HG03378 (cell line): ENCODE data around the gene LRRC8A.
"Not testable (repeated sequence)": the region's sequence is repeated elsewhere in the genome, so short reads cannot be mapped to it uniquely, and the experiment has no call there.

Source experiments
- ATAC-seq: cut with Tn5 transposase; IDR thresholded peaks from one replicate; pipeline ENCODE4 v1.9.1; 2021; ENCODE audit warnings: mild to moderate bottlenecking, moderate library complexity; ENCODE audit not compliant: unreplicated experiment

LRRC8A gene

DNA sequence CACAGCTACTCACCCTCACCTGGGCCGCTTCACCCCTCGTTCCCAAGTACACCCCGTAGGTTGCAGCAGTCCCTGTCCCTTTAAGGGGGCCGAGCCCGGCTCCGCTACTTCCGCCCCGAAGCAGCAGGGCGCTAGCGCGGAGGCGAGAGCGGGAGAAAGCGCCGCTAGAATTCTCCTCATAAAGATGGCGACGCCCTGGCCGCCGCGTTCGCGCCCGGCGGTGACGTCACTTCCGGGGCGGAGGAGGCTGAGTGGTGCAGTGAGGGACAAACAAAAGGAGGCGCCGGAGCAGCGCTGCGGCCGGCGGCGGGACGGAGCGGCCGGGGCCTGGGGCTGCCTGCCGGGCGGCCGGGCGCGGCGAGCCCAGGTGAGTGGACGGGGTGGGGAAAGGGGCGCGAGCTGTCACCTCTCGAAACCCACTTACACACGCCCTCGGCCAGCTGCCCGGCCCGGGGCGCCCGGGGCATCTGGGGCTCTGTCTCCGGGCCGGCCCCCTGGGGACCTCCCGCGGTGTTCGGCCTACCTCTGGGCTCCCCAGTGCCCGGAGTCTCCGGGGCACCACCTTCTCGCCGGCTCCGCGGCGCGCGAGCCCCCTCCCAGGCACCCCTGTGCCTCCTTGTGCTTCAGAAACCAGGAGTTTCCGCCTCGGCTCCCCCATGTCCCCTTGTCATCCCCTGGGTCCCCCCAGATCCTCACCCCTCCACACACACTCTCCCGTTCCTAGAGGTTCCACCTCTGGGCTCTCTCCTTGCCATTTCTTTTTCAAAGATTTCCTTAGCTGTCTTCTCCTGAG lies at the start of gene LRRC8A, which contains the start of gene KYAT1:
TSS of gene LRRC8A (plus strand) at position 250 of the 793 bp plus-strand sequence. CDS start 25,032 bp downstream, outside the sequence.
TSS of gene KYAT1 (minus strand) at position 67 of the 793 bp plus-strand sequence. CDS start 36,545 bp downstream, outside the sequence.
- ATAC-seq: peak; percentile 80

GRCh38 chr9:128833696-128834095 lies 48.2 kb upstream of the LRRC8A start:
- ATAC-seq: no peak

DNA sequence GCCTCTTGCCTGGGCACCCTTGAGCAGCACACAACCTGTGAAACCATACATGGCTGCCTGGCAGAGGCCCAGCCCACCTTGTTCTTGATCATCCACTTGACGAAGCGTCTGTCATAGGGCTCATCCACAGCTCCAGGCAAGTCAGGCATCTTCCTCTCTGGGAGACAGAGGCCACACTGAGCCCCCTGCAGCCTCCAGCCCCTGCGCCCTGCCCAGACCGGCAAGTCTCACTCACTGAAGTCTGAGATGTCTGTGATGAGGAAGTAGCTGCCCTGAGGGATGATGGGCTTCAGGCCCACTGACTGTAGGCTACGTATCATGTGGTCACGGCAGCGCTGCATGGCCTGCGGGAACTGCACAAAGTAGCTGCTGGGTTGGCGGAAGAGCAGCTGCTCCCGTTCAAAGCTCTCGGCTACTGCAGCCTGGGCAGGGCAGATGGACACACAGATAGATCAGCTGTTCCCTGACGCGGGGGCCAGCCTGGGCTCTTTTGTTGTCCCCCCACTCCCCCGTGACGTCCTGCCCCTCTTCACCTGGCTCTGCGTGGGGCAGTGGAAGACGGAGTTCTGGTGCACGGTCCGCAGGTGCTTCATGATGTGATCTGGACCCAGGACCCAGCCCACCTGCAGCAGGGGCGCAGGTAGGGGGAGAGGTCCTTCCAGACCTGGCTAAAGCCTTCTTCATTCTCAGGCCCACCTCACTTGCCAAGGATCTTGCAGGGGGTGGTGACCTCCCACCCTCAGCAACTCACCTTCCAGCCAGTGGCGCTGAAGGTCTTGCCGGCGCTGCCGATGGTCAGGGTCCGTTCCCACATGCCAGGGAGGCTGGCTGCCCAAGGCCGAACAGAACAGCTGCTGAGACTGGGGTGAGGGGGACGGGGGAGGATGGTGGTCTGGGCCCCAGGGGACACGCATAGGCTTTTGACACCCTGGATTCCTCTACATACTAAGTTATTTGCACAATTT lies 46.4 kb upstream of the LRRC8A start:
- no peak for ATAC-seq

DNA sequence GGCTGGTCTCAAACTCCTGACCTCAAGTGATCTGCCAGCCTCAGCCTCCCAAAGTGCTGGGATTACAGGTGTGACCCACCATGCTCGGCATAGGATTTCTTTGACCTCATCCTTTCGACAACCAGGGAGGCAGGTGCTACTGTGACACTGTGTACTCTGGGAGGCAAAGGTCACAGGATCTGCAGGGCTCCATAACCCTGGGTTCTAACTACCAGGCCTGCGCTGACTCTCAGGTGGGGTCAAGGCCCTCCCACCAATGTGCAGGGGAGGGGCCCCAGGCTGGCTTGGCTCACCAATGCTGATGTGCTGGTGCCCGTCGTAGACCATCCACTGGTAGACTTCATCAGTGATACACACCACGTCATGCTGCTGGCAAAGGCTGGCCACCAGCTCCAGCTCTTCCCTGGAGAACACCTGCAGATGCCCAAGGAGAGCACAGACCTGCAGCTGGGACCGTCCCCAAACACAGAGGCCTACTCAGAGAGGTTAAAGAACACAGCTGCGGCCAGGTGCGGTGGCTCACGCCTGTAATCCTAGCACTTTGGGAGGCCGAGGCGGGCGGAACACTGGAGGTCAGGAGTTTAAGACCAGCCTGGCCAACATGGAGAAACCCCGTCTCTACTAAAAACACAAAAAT lies 45.3 kb upstream of the LRRC8A start:
- ATAC-seq: no peak

- ATAC-seq: no peak
Observed at GRCh38 chr9:128838338-128838737, 43.6 kb upstream of the LRRC8A start.

- no peak for ATAC-seq
Observed at GRCh38 chr9:128840524-128840923, 41.4 kb upstream of the LRRC8A start.

- ATAC-seq: no peak
Observed at GRCh38 chr9:128841694-128842492, 40.0 kb upstream of the LRRC8A start.

GRCh38 chr9:128843171-128843570 lies 38.8 kb upstream of the LRRC8A start:
- not testable (repeated sequence) for ATAC-seq

DNA sequence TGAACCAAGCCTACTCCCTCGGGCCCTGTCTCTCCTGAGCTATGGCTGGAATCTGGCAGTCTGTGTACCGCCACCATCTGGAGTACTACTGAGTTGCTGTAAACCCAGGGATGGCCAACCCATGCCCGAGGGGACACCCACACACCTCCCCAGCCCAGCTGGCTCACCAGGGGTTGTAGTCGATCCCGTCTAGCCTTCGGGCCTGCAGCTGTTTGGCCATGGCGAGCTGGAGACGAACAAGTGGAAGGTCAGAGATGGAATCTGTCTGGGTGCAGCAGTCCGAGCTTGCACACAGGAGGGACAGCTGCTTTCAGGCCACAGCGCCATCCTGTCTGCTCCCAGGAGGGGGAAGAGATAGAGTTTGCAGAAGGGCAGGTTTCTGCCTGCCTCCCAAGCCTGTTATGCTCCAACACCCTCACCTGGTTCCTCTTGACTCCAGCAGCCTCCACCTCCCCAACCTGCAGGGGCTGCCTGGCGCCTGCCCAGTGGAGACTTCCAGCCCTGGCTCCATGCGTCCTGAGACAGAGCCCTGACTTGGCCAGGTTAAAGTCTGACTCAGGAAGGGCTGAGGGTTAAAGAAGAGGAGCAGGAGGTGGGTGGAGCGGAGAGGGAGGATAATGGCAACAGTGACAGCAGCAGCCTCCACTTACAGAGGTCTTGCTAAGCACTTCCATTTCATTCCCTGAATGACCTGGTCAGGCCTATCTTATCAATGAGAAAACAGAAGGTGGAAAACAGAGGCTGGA lies 36.6 kb upstream of the LRRC8A start:
- no peak for ATAC-seq

DNA sequence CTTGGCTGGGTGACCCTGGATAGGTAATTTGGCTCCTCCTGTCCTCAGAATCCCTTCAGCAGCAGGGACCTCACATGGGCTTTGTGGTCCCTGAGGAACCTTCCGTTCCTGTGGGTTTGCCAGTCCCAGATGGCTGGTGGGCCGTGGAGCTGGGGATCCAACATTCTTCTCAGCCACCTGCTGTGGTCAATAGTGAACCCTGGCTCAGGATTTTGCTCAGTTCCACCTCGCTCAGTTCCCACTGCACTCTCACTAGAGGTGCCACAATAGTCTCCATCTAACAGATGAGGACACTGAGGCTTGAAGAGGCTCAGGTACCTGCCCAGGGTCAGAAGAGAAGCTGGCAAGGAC lies 35.3 kb upstream of the LRRC8A start:
- no peak for ATAC-seq

- no peak for ATAC-seq
Observed at GRCh38 chr9:128847803-128848202, 34.1 kb upstream of the LRRC8A start.

DNA sequence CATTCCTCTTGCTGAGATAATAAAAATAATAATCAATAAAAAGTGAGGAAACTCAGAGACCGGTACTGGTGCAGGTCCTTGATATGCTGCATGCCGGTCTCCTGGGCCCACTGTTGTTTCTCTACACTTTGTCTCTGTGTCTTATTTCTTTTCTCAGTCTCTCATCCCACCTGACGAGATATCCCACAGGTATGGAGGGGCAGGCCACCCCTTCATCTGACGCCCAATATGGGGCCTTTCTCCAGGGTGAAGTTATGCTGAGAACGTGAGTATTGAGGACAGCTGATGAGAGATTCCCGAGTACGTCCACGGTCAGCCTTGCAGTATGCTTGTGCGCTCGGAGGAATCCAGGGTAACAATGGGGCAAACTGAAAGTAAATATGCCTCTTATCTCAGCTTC lies 30.9 kb upstream of the LRRC8A start:
- ATAC-seq: not testable (repeated sequence)

GRCh38 chr9:128851779-128852600 lies 29.9 kb upstream of the LRRC8A start:
- ATAC-seq: not testable (repeated sequence)

DNA sequence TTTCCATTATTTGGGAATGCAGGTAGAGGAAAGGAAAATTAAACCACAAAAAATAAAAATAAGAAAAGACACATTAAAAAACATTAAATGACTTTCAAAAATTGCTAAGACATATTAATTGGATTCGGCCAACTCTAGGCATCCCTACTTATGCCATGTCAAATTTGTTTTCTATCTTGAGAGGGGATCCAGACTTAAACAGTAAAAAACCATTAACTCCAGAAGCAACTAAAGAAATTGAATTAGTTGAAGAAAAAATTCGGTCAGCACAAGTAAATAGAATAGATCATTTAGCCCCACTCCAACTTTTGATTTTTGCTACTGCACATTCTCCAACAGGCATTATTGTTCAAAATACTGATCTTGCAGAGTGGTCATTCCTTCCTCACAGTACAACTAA lies 29.3 kb upstream of the LRRC8A start:
- not testable (repeated sequence) for ATAC-seq

DNA sequence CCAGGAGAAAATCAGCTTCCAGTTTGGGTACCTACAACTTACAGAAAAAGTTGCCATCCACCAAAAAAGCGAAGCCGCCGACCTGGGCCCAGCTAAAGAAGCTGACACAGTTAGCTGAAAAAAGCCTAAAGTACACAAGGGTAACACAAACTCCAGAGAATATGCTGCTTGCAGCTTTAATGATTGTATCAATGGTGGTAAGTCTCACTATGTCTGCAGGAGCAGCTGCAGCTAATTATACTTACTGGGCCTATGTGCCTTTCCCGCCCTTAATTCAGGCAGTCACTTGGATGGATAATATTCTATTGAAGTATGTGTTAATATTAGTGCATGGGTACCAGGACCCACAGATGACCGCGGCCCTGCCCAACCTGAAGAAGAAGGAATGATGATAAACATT lies 27.5 kb upstream of the LRRC8A start:
- ATAC-seq: not testable (repeated sequence)

DNA sequence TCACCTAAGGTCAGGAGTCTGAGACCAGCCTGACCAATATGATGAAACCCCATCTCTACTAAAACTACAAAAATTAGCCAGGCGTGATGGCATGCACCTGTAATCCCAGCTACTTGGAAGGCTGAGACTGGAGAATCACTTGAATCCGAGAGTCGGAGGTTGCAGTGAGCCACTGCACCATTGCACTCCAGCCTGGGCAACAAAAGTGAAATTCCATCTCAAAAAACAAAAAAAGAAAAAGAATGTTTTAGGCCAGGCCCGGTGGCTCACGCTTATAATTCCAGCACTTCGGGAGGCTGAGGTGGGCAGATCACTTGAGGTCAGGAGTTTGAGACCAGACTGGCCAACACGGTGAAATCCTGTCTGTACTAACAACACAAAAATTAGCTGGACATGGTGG lies 23.5 kb upstream of the LRRC8A start:
- ATAC-seq: not testable (repeated sequence)

DNA sequence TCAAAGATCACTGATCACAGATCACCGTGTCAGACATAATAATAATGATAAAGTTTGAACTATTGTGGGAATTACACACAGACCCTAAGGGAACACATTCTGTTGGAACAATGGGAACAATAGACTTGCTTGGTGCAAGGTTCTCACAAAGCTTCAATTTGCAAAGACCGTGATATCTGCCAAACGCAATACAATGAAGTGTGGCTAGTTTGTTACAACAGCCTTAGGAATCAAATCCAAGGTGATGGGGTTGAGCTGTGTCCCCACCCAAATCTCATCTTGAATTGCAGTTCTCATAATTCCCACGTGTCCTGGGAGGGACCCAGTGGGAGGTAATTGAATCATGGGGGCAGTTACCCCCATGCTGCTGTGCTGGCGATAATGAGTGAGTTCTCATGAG lies 21.0 kb upstream of the LRRC8A start:
- ATAC-seq: no peak

DNA sequence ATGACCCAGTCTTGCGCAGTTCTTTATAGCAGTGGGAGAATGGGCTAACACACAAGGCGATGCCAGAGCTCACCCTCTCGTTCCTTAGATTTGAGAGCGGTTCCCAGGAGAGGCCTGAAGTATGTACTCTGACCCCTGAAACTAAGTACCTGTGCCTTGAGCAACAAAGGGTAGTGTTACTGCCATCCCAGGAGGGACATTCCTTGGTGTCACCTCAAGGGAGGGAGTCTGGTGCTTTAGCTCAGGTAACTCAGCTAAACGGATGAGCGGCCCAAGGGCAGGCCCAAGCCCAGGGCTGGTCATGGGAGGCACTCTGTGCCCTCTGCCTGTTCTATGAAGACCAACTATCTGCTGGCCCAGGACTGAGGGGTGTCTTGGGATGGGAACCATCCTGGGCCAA lies 20.4 kb upstream of the LRRC8A start:
- no peak for ATAC-seq

GRCh38 chr9:128862401-128862851 lies 19.5 kb upstream of the LRRC8A start:
- ATAC-seq: no peak
